HepG2 (cell line): Measurements from ENCODE around the gene NLRC3. TPM values are rescaled to one million over a fixed set of nuclear protein-coding genes. Genes with fewer than 3 reads are reported as not detected.

Source experiments
- ATAC-seq: fragments of 200-7000 bp; cut with Tn5 transposase; 3 replicates; pipeline ENCODE4 v1.9.1; 2020; ENCODE audit warnings: mild to moderate bottlenecking, moderate library complexity
- BruUV-seq: library from RNA; stranded (reverse); fragments of 400-500 nt; replicated peaks from 2 replicates; lab custom pipeline; 2021; lab: Mats Ljungman, UMichigan
- CTCF ChIA-PET: fragments of 300-600 bp; formaldehyde crosslinking; extraction: SDS; loops from one replicate; lab custom pipeline; 2021; ENCODE audit warnings: low total read pairs, inconsistent platforms, low intra/inter-chr PET ratio; lab: Yijun Ruan, JAX
- POLR2A ChIA-PET: fragments of 350-600 bp; sonication (Branson Sonifier 250); formaldehyde crosslinking; loops from one replicate; lab custom pipeline; 2020; ENCODE audit warnings: antibody characterized with exemption, inconsistent platforms; lab: Yijun Ruan, JAX
- DNase-seq: peaks from one replicate; pipeline ENCODE4 v3.0.0-alpha.2; 2015; ENCODE audit warnings: low spot score
- FAIRE-seq: peaks from 3 replicates; lab custom pipeline; 2011; peaks lifted over from hg19 to GRCh38; lab: Jason Lieb, UNC
- H2AFZ ChIP-seq: one replicate; pipeline ENCODE4 v1.6.1; 2011; ENCODE audit warnings: low read length, inconsistent platforms
- H3K27ac ChIP-seq: fragments of 300-600 bp; 3 replicates; pipeline ENCODE4 v1.8.0; 2011; ENCODE audit warnings: mixed run types, mild to moderate bottlenecking, mixed read lengths, low read length, inconsistent platforms; ENCODE audit not compliant: insufficient read depth; ENCODE audit errors: extremely low read length
- H3K27me3 ChIP-seq, 2 experiments: fragments of 200-600 bp in 1 of 2; 2 replicates in 1 of 2; 3 replicates in 1 of 2; pipeline versions ENCODE4 v1.6.0 to v1.8.0; 2011; ENCODE audit warnings: low read length in 2 of 2, mild to moderate bottlenecking in 2 of 2, moderate library complexity in 2 of 2, inconsistent platforms in 1 of 2; ENCODE audit not compliant: insufficient read depth in 2 of 2, control insufficient read depth in 1 of 2
- H3K36me3 ChIP-seq, 2 experiments: fragments of 200-600 bp in 1 of 2; replicated peaks in 1 of 2; 2 replicates in 1 of 2; 3 replicates in 1 of 2; pipeline versions ENCODE4 v1.5.1 to v1.8.0; 2011; ENCODE audit warnings: low read length in 2 of 2, inconsistent platforms in 1 of 2; ENCODE audit not compliant: insufficient read depth in 2 of 2, control insufficient read depth in 1 of 2
- H3K4me1 ChIP-seq: 2 replicates; pipeline ENCODE4 v1.5.1; 2012; ENCODE audit warnings: low read length, inconsistent platforms; ENCODE audit not compliant: insufficient read depth
- H3K4me2 ChIP-seq: 2 replicates; pipeline ENCODE4 v1.6.0; 2011; ENCODE audit warnings: low read depth, low read length, inconsistent platforms
- H3K4me3 ChIP-seq, 3 experiments: fragments of 200-600 bp in 1 of 3; sonication (generic), shearing (Covaris generic) in 1 of 3; replicated peaks in 1 of 3; 2 replicates each; pipeline ENCODE4 v1.5.1; 2011 to 2016; ENCODE audit warnings: low read length in 3 of 3, inconsistent platforms in 2 of 3, low read depth in 2 of 3, mild to moderate bottlenecking in 2 of 3, control low read depth in 1 of 3, mixed read lengths in 1 of 3; ENCODE audit not compliant: insufficient read depth in 1 of 3
- H3K79me2 ChIP-seq: one replicate; pipeline ENCODE4 v1.6.1; 2011; ENCODE audit warnings: low read length, inconsistent platforms; ENCODE audit not compliant: insufficient read depth
- H3K9ac ChIP-seq: 2 replicates; pipeline ENCODE4 v1.6.0; 2011; ENCODE audit warnings: mild to moderate bottlenecking, low read depth, low read length, inconsistent platforms; ENCODE audit not compliant: insufficient read depth
- H3K9me3 ChIP-seq: 2 replicates; pipeline ENCODE4 v1.5.1; 2012; ENCODE audit warnings: mild to moderate bottlenecking, low read length
- H4K20me1 ChIP-seq: 2 replicates; pipeline ENCODE4 v1.6.0; 2011; ENCODE audit warnings: inconsistent platforms, mild to moderate bottlenecking, low read length, moderate library complexity; ENCODE audit not compliant: insufficient read depth
- BHLHE40 ChIP-seq: IDR thresholded peaks from 2 replicates; pipeline ENCODE4 v1.6.1; 2011; ENCODE audit warnings: low read length, improper control_type of control experiment
- CREB1 ChIP-seq, 2 experiments: fragments of 450-650 bp in 1 of 2; IDR thresholded peaks; 2 replicates each; pipeline ENCODE4 v1.6.1; 2016 to 2017; ENCODE audit warnings: control low read depth in 1 of 2, mild to moderate bottlenecking in 1 of 2, missing compliant biosample characterization in 1 of 2, missing genetic modification characterization in 1 of 2
- GMEB1 ChIP-seq: sonication (generic); formaldehyde crosslinking; IDR thresholded peaks from 2 replicates; pipeline ENCODE4 v1.5.1; 2020; ENCODE audit warnings: missing genetic modification reagents, mild to moderate bottlenecking, borderline replicate concordance
- KDM5A ChIP-seq: fragments of 200-600 bp; sonication (generic); IDR thresholded peaks from 2 replicates; pipeline ENCODE4 v1.7.0; 2018; ENCODE audit warnings: antibody characterized with exemption, mild to moderate bottlenecking, low read length, borderline replicate concordance
- NFE2L1 ChIP-seq: sonication (generic); formaldehyde crosslinking; IDR thresholded peaks from 2 replicates; pipeline ENCODE4 v1.4.0; 2020; ENCODE audit warnings: missing genetic modification reagents, mild to moderate bottlenecking, borderline replicate concordance
- STAT6 ChIP-seq: sonication (generic); formaldehyde crosslinking; IDR thresholded peaks from 2 replicates; pipeline ENCODE4 v1.4.0; 2020; ENCODE audit warnings: missing genetic modification reagents, mild to moderate bottlenecking, borderline replicate concordance
- TOPORS ChIP-seq: sonication (generic); formaldehyde crosslinking; IDR thresholded peaks from 2 replicates; pipeline ENCODE4 v1.8.0; 2023; ENCODE audit warnings: mild to moderate bottlenecking, missing genetic modification reagents
- ZFP36 ChIP-seq: fragments of 150-350 bp; IDR thresholded peaks from 2 replicates; pipeline ENCODE4 v1.6.1; 2018; ENCODE audit warnings: borderline replicate concordance, low read length, low read depth; ENCODE audit not compliant: partially characterized antibody
- ZNF382 ChIP-seq: sonication (generic); formaldehyde crosslinking; IDR thresholded peaks from 2 replicates; pipeline ENCODE4 v1.5.0; 2020; ENCODE audit warnings: missing genetic modification reagents, mild to moderate bottlenecking, borderline replicate concordance
- ZNF556 ChIP-seq: sonication (generic); formaldehyde crosslinking; IDR thresholded peaks from 2 replicates; pipeline ENCODE4 v1.4.0; 2020; ENCODE audit warnings: mild to moderate bottlenecking, missing genetic modification reagents, borderline replicate concordance
- ZNF577 ChIP-seq: sonication (generic); formaldehyde crosslinking; IDR thresholded peaks from 2 replicates; pipeline ENCODE4 v1.4.0; 2020; ENCODE audit warnings: mild to moderate bottlenecking, low read depth, missing genetic modification reagents, borderline replicate concordance
- WGBS: methylation state at CpG from one replicate; pipeline ENCODE4 v1.1.6; 2017; ENCODE audit warnings: low lambda C conversion rate; 5-methylcytosine and 5-hydroxymethylcytosine counted together
- in situ Hi-C: cut with HindIII; loops from 2 replicates; pipeline ENCODE4 v1.10.0; 2017; ENCODE audit warnings: low pct_unique_long_range_greater_than_20kb; ENCODE audit not compliant: extremely low pct_ligation_motif_present
- intact Hi-C: fragments of 100-400 bp; cut with micrococcal nuclease; formaldehyde crosslinking; loops from one replicate; pipeline ENCODE4 v1.10.0; 2022; ENCODE audit not compliant: unreplicated experiment
- polyA plus RNA-seq, 8 experiments: library from polyadenylated mRNA; depleted of rRNA in 3 of 8; stranded (reverse) in 7 of 8; unstranded in 1 of 8; fragments of >200 nt; fragmentation: Illumina TruSeq in 4 of 8; extraction: Trizol in 4 of 8; gene quantifications; 2 replicates each; pipeline versions ENCODE4 v1.2.1 to v1.2.3, GENCODE V29; 2011 to 2016; ENCODE audit warnings: low read depth in 4 of 8, missing spikeins in 1 of 8, mixed read lengths in 1 of 8; ENCODE audit not compliant: insufficient read depth in 1 of 8
- total RNA-seq, 5 experiments: library from RNA; depleted of rRNA; stranded (reverse); fragments of >200 nt; fragmentation: Illumina TruSeq; extraction: Trizol; gene quantifications; 2 replicates each; pipeline ENCODE4 v1.2.3, GENCODE V29; 2016; ENCODE audit warnings: low read depth in 1 of 5
- TF ChIP-seq, protein P1 (sequence below): sonication (generic); formaldehyde crosslinking; IDR thresholded peaks from 2 replicates; pipeline ENCODE4 v1.4.0; 2020; ENCODE audit warnings: missing genetic modification reagents

NLRC3 gene
- total and polyA plus RNA-seq, 2 of the 13 experiments (the other 11 are each of a cell fraction or from before 2014, with no cell fraction given): not detected

GRCh38 chr16:3518986-3519348 lies 58.2 kb downstream of the NLRC3 start:
- no peak for FAIRE-seq
- no peak for ATAC-seq
- intact Hi-C loops: no loop called here
- no peak overlapping the region for H2AFZ ChIP-seq
- no peak overlapping the region for H3K27ac ChIP-seq
- TF ChIP-seq ZNF382 (no peak), CREB1 (IDR thresholded peaks at IDR 0.05) (no peak), CREB1 (CRISPR knock-in tag; IDR thresholded peaks at IDR 0.05) (no peak), BHLHE40 (no peak), ZFP36 (no peak), GMEB1 (CRISPR knock-in tag) (no peak), NFE2L1 (no peak), STAT6 (CRISPR knock-in tag) (no peak), ZNF577 (CRISPR knock-in tag) (no peak), ZNF556 (CRISPR knock-in tag) (no peak), KDM5A (no peak), TOPORS (CRISPR knock-in tag) (no peak)
- TF ChIP-seq, protein P1, sequence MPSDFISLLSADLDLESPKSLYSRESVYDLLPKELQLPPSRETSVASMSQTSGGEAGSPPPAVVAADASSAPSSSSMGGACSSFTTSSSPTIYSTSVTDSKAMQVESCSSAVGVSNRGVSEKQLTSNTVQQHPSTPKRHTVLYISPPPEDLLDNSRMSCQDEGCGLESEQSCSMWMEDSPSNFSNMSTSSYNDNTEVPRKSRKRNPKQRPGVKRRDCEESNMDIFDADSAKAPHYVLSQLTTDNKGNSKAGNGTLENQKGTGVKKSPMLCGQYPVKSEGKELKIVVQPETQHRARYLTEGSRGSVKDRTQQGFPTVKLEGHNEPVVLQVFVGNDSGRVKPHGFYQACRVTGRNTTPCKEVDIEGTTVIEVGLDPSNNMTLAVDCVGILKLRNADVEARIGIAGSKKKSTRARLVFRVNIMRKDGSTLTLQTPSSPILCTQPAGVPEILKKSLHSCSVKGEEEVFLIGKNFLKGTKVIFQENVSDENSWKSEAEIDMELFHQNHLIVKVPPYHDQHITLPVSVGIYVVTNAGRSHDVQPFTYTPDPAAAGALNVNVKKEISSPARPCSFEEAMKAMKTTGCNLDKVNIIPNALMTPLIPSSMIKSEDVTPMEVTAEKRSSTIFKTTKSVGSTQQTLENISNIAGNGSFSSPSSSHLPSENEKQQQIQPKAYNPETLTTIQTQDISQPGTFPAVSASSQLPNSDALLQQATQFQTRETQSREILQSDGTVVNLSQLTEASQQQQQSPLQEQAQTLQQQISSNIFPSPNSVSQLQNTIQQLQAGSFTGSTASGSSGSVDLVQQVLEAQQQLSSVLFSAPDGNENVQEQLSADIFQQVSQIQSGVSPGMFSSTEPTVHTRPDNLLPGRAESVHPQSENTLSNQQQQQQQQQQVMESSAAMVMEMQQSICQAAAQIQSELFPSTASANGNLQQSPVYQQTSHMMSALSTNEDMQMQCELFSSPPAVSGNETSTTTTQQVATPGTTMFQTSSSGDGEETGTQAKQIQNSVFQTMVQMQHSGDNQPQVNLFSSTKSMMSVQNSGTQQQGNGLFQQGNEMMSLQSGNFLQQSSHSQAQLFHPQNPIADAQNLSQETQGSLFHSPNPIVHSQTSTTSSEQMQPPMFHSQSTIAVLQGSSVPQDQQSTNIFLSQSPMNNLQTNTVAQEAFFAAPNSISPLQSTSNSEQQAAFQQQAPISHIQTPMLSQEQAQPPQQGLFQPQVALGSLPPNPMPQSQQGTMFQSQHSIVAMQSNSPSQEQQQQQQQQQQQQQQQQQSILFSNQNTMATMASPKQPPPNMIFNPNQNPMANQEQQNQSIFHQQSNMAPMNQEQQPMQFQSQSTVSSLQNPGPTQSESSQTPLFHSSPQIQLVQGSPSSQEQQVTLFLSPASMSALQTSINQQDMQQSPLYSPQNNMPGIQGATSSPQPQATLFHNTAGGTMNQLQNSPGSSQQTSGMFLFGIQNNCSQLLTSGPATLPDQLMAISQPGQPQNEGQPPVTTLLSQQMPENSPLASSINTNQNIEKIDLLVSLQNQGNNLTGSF (CRISPR knock-in tag): no peak
- ChIA-PET POLR2A (no interaction called here), CTCF (no interaction called here)
- H3K27me3 ChIP-seq: no peaks in the 10 kb centered on the region
- no peaks in the 10 kb centered on the region for H4K20me1 ChIP-seq
- WGBS: 100% methylated on average over 7 of the region's 8 CpGs
- DNase-seq: no peak
- H3K4me3 ChIP-seq: no peak overlapping the region
- no peaks in the 10 kb centered on the region for H3K79me2 ChIP-seq
- H3K4me1 ChIP-seq: peaks cover 17% of the 10 kb centered on the region
- peaks cover 12 to 42% of the 10 kb centered on the region in 2 experiments for H3K36me3 ChIP-seq
- H3K4me2 ChIP-seq: no peak overlapping the region
- H3K9me3 ChIP-seq: no peaks in the 10 kb centered on the region
- no TSS peak for BruUV-seq
- in situ Hi-C loops: no loop called here
- H3K9ac ChIP-seq: no peak overlapping the region
